Kidney (tissue), 14 donors: Measurements from ENCODE around the gene KDM4C. TPM values are rescaled to one million over a fixed set of nuclear protein-coding genes. Genes with fewer than 3 reads are reported as not detected.

Source experiments
- DNase-seq, 5 donors: peaks; one replicate each; pipeline ENCODE4 v3.0.0-alpha.2; 2013 to 2020
- FAIRE-seq: peaks from 2 replicates; lab custom pipeline; 2012; peaks lifted over from hg19 to GRCh38; lab: Jason Lieb, UNC
- H3K27ac ChIP-seq, 2 donors: one replicate each; pipeline ENCODE4 v1.7.0; 2013; ENCODE audit warnings: low read depth in 2 of 2, low read length in 2 of 2, inconsistent platforms in 1 of 2
- H3K27me3 ChIP-seq: one replicate; pipeline ENCODE4 v1.7.1; 2013; ENCODE audit warnings: low read length, inconsistent platforms; ENCODE audit not compliant: control insufficient read depth, insufficient read depth
- H3K36me3 ChIP-seq, 3 donors: one replicate each; pipeline versions ENCODE4 v1.7.0 to v1.7.1; 2013; ENCODE audit warnings: low read length in 3 of 3, control low read depth in 1 of 3, inconsistent platforms in 1 of 3; ENCODE audit not compliant: insufficient read depth in 3 of 3, control insufficient read depth in 2 of 3
- H3K4me1 ChIP-seq, 3 donors: one replicate each; pipeline versions ENCODE4 v1.7.0 to v1.7.1; 2013; ENCODE audit warnings: low read length in 3 of 3, inconsistent platforms in 1 of 3, low read depth in 1 of 3; ENCODE audit not compliant: control insufficient read depth in 2 of 3, insufficient read depth in 2 of 3
- H3K4me3 ChIP-seq, 3 donors: one replicate each; pipeline versions ENCODE4 v1.7.0 to v1.8.1; 2013; ENCODE audit warnings: low read length in 3 of 3, control low read depth in 1 of 3, inconsistent platforms in 1 of 3
- H3K9ac ChIP-seq, 3 donors: one replicate each; pipeline versions ENCODE4 v1.7.0 to v1.7.1; 2013; ENCODE audit warnings: low read length in 3 of 3, control low read depth in 1 of 3, inconsistent platforms in 1 of 3
- H3K9me3 ChIP-seq, 3 donors: one replicate each; pipeline versions ENCODE4 v1.7.0 to v1.7.1; 2013; ENCODE audit warnings: low read length in 3 of 3, control low read depth in 1 of 3, inconsistent platforms in 1 of 3; ENCODE audit not compliant: control insufficient read depth in 2 of 3, insufficient read depth in 1 of 3
- intact Hi-C: fragments of 100-400 bp; cut with DNase I; formaldehyde crosslinking; loops from one replicate; pipeline ENCODE4 v1.11.1; 2022
- polyA plus RNA-seq: library from polyadenylated mRNA; stranded (reverse); fragments of 350-450 nt; fragmentation: Illumina TruSeq; extraction: RNeasy Lipid Tissue Mini Kit (QIAGEN cat#74804); gene quantifications from one replicate; pipeline ENCODE4 v1.2.3, GENCODE V29; 2014; ENCODE audit warnings: low read depth, low replicate concordance; ENCODE audit not compliant: insufficient read depth
- total RNA-seq: library from RNA; stranded (reverse); fragmentation: NEBNext Ultra II Directional; extraction: Animal tissue kit (Norgen Biotek cat#: 25700); gene quantifications from one replicate; pipeline ENCODE4 v1.2.1, GENCODE V29; 2021
- TF ChIP-seq, protein P1 (sequence below): IDR thresholded peaks from 3 replicates; pipeline ENCODE4 v1.5.1; 2012; ENCODE audit warnings: mild to moderate bottlenecking, moderate library complexity, borderline replicate concordance; ENCODE audit not compliant: insufficient read depth; ENCODE audit errors: extremely low read depth
- donor health status: control.
- donor health status: control.
- donor health status: control.
- donor health status: control.
- donor health status: control.
- donor health status: DM: yes; HTN: yes; CAD: no.
- donor health status: Normal renal cell carcinoma (clear cell type).

The KDM4C gene
- total and polyA plus RNA-seq, 2 donors from 2014 or later = 7.1 to 47.1 TPM

DNA sequence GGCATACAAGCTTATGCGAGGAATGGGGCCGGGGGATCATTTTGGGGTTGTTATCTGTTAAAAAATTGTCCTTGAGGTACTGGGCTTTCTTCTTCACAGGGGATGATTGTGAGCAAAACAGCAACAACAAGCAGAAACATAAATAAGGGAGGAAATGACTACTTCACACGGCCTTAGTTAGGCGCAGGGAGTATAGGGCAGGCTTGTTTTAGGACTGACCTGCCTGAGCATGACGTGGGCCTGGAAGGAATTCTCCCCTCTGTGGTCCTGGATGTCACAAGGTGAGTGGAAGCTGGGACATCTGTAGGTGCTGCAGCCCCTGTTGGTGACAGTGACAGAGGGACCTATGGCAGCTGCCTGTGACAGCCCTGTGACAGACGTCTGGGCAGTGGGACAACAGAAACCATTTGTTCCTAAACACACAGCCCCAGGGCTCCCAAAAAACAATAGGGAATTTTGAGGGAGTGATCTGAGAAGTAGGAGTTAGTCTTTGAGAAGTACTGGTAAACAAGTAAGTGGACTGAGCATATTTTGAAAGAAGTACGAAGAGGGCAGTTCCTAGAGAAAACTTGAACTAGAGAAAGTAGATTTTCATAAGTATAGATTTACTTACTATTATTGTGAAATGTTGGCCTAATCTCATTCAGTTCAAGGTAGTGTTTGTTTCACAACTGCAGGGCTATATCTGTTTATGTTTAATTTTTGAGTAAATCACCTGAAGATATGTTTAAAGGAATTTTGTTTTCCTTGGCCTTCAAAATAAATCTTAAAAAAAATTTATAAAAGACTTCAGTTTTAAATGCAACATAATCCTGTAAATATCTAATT lies 113.1 kb downstream of the KDM4C start:
- no peak overlapping the region for H3K4me3 ChIP-seq
- H3K9me3 ChIP-seq = no peaks in the 10 kb centered on the region
- no peak overlapping the region for H3K9ac ChIP-seq
- no peaks in the 10 kb centered on the region for H3K4me1 ChIP-seq
- H3K27me3 ChIP-seq = no peaks in the 10 kb centered on the region
- H3K27ac ChIP-seq = no peak overlapping the region
- no peaks in the 10 kb centered on the region for H3K36me3 ChIP-seq
- DNase-seq (no peak), FAIRE-seq (no peak)
- intact Hi-C loops = no loop called here
- TF ChIP-seq, protein P1, sequence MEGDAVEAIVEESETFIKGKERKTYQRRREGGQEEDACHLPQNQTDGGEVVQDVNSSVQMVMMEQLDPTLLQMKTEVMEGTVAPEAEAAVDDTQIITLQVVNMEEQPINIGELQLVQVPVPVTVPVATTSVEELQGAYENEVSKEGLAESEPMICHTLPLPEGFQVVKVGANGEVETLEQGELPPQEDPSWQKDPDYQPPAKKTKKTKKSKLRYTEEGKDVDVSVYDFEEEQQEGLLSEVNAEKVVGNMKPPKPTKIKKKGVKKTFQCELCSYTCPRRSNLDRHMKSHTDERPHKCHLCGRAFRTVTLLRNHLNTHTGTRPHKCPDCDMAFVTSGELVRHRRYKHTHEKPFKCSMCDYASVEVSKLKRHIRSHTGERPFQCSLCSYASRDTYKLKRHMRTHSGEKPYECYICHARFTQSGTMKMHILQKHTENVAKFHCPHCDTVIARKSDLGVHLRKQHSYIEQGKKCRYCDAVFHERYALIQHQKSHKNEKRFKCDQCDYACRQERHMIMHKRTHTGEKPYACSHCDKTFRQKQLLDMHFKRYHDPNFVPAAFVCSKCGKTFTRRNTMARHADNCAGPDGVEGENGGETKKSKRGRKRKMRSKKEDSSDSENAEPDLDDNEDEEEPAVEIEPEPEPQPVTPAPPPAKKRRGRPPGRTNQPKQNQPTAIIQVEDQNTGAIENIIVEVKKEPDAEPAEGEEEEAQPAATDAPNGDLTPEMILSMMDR = no peak

DNA sequence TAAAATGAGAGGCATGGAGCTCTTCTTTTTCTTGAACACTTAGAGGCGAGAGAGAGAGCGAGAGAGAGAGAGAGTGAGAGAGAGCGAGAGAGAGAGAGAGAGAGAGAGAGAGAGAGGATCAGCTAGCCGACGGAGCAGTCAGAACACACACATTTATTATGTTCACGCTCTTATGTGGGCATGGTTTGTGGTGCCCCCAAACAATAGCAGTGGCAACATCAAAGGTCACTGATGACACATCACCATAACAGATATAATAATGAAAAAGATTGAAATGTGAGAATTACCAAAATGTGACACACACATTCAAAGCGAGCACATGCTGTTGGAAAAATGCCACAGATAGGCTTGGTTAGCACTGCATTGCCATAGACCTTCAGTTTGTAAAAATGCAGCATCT lies 116.1 kb downstream of the KDM4C start:
- no peak for FAIRE-seq
- no peaks in the 10 kb centered on the region for H3K4me1 ChIP-seq
- no peak overlapping the region for H3K9ac ChIP-seq
- no peak overlapping the region for H3K27ac ChIP-seq
- TF ChIP-seq, protein P1 = peak; percentile 10
- intact Hi-C loops = no loop called here
- no peak overlapping the region for H3K4me3 ChIP-seq
- H3K9me3 ChIP-seq = no peaks in the 10 kb centered on the region
- H3K27me3 ChIP-seq = no peaks in the 10 kb centered on the region
- peak in 1 of 5 donors; percentile 4 for DNase-seq
- no peaks in the 10 kb centered on the region for H3K36me3 ChIP-seq

DNA sequence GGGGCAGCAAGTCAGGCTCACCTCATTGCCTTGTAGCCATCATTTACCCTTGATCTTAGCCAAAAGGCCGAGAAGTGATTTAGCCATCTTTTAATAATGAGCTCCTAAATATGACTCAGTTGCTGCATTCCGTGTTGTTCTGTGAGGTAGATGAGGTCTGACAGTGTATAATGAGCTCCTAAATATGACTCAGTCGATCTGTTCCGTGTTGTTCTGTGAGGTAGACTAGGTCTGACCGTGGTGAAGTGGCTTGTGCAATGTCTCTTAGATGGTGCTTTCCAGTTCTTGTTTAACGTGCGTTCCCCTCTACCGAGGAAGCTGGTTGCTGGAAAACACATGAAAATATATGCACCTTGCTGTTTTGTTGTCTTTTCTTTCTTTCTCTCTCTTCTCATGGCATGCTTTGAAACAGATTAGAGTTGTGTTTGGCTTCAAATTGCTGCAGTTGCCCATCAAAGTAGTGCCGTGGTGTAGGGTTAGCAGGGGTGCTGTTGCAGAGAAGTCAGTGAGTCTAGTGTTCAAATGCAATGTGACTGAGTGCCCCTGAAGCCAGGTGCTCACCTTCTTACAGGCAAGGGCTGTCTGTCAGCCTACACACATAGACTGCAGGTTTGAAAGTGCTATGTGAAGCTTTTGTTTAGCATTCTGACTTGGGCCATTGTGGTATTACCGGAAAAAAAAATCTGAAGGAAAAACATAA lies 118.6 kb downstream of the KDM4C start:
- Histone ChIP-seq H3K27me3 (no peaks in the 10 kb centered on the region), H3K9me3 (no peaks in the 10 kb centered on the region), H3K36me3 (no peaks in the 10 kb centered on the region), H3K27ac (no peak overlapping the region), H3K4me3 (no peak overlapping the region), H3K9ac (no peak overlapping the region), H3K4me1 (no peaks in the 10 kb centered on the region)
- FAIRE-seq (no peak), DNase-seq (no peak)
- intact Hi-C loops = no loop called here
- TF ChIP-seq, protein P1 = no peak
